Activated CD8-positive, alpha-beta memory T cell treated with anti-CD3 and anti-CD28 coated beads for 24 hours (primary cell): Measurements from ENCODE around the gene LHX1.

ENCODE experiments used
- DNase-seq: peaks from one replicate; pipeline ENCODE4 v3.0.0-alpha.2; 2020

Gene LHX1

DNA sequence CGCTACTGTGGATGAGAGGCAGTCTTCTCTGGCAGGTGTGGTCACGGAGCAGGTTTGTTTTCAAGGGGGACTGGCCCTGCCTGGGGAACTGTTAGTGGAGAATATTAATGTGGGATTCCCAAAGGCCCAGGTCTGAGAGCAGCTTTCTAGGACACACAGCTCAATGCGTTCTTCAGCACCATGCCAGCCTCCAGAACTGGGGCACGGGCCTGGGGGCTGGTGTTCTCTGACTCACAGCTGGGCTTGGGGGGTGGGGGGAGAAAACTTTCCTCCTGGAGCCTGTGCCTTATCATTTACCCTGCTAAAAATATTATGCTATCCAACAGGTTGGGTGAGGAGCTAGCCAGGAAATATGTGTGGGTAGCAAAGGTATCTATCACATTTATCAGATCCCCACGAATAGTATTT, 13.5 kb upstream of the LHX1 start:
- no peak for DNase-seq

GRCh38 chr17:36926226-36926625, 11.0 kb upstream of the LHX1 start:
- no peak for DNase-seq

GRCh38 chr17:36926701-36927100, 10.6 kb upstream of the LHX1 start:
- DNase-seq = no peak

- DNase-seq = no peak
These were observed 8.6 kb upstream of the LHX1 start for GRCh38 chr17:36928471-36929345.

DNA sequence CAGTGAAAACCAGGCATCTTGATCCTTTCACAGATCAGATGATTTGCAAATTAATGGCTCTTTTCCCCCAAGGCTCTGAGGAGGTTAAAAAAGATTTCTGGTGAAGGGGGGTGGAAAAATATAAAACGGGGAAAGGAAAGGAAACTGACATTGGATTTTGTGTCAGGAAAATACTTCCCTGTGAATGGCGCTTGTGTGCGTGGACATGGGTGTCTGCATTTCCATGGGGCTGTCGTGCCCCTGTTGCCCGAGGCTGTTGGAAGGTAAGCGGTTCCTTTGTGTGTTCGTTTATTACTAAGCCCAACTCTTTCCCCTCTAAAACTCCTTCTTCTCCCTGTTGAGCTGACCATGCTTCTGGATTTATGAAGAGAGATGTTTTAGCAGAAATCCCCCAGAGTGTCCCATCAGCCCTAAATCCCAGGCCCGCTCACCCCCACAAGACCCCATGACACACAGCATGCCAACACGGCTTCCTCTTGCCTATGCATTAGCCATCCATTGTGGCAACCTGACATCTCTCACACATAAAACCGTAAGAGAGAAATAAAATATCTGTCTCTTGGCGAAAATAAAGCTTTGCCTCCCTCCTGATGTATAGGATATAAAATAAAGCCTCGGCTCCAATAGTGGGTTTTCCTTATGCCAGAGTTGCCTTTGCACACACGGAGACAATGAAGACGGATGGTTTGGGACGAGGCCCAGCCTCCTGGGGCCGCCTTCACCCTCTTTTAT, 7.3 kb upstream of the LHX1 start:
- DNase-seq = no peak

GRCh38 chr17:36930583-36930900, 6.7 kb upstream of the LHX1 start:
- no peak for DNase-seq

DNA sequence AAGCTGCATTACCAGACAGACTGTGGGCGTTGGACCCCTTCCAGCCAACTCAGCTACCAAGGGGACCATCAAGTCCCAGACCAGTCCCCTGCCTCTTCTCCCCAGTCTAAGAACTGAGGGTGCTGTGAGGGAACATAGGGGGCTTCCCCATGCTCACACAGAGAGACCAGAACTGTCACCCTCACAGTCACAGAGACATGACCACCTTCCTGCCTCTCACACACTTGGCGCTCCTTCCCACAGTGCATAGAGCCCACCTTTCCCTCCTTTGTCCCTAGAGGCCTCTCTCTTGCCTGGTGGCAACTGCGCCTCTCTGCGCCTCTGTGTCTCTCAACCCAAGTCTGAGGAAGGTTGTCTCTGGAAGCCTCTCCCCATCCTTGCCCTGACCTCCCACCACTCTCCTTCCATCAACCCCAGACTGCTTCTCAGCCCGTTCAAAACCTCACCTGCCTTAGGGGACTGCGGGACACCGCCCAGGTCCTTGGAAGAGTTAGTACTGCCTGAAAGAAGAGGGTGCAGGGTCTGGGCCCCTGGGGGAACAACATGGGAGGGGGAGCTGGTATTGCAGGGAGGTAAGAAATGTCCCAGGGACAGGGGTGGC, 6.1 kb upstream of the LHX1 start:
- no peak for DNase-seq

DNA sequence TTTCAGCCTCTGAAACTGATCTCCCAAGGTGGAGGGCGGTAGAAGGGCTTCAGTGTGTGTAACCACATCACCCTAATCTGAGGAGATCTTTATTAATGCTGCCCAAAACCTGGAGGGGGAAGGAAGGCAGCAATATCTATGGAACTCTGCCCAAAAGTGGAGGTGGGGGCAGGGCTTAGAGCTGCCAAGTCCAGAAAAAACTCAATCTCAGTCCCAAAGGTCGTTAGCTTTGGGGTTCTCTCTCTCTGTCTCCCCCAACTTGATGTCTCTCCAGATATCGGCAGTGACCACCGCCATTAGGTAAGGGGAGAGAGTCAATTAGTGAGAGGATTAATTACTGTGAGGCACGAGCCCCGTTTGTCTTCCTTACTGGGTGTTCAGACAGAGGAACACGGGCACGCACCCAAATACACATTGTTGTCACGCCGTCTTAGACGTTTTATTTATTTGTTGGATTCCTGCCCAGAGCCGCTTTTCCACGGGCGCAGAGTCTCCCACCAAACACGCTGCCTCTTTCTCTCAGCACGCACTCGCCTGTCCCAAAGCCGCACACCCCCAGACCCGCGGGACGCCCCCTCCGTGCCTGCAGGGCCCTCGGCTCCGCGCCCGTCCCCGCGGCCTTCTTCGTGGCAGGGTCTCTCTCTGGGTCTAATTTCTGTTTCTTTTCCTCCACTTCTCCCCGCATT, 5.4 kb upstream of the LHX1 start:
- DNase-seq = no peak

- DNase-seq = no peak
These were observed 4.9 kb upstream of the LHX1 start for GRCh38 chr17:36932383-36932693.

GRCh38 chr17:36932694-36933511, 4.4 kb upstream of the LHX1 start:
- peak; percentile 57 for DNase-seq

DNA sequence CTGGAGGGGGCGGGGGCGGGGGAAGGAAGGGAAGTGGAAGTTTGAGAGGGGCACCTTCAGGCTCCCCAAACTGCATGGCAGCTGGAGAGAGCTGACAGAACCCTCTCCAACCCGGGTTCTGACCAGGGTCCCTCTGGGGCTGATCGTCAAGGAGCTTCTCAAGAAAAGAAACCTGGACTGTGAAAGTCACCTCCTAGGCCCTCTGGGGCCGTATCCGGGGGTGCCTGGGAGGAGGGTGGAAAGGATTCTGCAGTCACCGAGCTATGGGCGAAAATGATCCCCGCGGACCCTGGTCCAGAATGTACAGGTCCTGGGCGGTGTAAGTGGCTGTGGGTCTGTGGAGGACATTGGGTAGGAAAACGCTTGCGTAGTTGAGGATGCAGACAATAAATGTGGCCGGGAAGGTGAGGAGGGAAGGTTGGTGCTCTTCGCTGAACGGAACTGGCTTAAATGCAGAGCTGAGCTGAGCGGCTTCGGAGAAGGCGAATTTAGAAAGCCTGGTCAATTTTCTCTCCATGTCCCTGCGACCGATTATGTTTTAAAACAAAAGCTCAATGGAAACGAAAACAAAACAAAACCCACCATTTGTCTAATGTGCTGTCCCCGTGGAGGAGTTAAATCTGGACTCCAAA, 3.6 kb upstream of the LHX1 start:
- DNase-seq = peak; percentile 62

DNA sequence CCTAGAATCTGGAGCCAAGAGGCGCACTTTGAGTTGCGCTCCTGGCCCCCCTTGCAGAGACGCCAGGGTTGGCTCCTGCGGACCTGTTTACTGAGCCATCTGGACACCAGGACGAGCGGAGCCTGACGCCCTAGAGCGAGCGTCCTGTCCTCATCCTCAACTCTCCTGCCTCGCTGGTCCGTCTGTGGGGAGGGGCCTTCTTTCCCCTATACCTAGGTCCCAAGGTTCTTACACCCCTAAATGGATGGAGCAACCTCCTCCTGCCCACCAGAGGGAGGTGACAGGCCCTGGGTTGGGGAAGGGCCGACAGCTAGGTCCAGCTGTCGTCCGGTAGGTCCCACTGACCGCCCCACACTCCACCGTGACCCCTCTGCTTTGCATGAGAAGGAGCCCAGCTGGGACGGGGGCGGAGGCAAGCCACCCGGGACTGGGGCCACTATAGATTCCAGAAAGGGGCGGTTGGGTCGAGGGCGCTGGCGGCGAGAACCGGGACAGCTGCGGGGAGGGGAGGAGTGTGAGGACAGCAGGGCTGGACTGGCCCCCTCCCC, 3.1 kb upstream of the LHX1 start:
- DNase-seq = peak; percentile 59

DNA sequence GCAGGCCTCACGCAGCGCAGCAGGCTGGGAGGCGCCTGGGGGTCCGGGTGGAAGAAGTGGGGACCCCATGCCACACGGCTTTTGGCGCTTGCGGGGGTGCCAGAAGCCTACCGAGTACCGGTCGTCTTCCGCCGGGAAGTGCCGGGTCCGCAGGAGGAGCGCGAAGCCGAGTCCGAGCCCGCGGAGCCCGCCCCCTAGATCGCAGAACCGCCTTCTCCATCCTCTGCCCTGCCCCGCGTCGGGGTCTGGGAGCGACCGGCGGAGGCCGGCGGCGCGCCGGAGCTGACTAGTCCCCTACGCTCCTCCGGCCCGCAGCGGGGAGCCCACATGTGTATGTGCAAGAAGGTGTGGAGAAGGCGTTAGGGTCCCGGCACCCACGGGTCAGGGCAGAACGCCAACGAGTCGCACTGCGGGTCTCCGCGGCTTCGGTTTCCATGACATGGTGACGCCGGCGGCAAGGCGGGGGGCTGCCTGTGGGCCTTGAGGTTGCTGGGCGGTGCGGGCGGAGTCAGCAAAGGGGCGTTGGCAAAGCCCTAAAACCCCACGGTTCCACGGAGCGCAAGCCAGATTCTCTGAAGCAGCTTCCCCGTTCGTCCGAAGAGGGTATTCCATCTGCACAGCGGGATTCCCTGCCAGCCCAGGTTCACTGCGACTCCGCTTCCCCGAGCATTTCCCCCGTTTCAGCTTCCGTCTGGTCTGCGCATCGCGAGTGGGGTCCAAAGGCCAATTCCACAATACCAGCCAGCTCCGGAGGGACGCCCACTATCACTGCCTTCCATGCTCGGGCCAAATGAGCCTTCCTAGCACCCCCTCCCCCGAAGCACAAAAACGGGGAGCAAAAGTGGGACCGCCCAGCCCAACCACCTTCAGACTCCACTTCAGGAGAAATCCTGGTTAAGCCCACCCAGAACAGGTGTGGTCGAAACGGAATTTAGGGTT, 2.3 kb upstream of the LHX1 start:
- DNase-seq = peak; percentile 70

- peak; percentile 62 for DNase-seq
These were observed 1.4 kb upstream of the LHX1 start for GRCh38 chr17:36935671-36936454.

- DNase-seq = peak; percentile 59
These were observed 747 bp upstream of the LHX1 start for GRCh38 chr17:36936455-36937000.

DNA sequence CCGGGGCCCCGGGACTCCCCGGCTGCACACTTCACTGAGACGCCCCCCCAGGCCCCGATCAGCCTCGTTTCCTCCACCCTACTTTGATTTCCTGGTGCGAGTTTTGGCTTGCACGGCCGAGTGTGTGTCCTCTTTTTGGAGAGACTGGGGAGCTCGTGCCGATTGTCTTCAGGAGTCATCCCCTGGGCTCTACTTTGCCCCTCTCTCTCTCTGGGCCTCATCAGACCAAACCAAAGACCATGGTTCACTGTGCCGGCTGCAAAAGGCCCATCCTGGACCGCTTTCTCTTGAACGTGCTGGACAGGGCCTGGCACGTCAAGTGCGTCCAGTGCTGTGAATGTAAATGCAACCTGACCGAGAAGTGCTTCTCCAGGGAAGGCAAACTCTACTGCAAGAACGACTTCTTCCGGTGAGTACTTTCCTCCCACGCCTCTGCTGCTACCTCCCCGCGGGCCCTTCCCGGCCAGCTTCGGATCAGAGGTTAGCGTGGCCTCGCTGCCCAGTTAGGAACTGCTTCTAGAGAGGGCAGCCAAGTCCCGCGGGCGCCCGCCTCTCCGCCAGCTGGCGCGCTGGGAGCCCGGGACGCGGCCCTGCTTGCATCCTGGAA, 787 bp downstream of the LHX1 start:
- peak; percentile 74 for DNase-seq

DNA sequence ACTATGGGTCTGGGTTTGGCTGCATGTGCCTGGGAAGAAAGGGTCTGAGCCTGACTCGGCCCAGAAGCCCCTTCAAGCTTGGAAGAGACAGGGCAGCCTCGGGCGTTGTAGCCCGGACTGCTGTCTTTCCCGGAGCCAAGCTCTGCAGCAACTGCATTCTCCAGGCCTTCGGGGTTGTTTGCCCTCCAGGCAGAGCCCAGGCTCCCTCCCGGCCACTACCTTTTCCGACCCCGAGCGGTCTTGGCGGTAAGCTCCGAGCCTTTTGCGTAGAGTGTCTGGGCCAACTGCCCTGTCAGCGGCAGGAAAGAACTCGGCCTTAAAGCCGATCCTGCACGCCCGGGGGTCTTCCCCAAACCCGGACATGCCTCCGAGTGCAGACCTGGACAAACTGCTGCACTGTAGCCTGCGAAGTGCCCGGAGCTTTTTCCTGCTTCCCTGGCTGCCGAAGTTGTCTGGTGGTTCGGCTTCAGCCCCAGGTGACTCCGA, 1.3 kb downstream of the LHX1 start:
- DNase-seq = peak; percentile 63

DNA sequence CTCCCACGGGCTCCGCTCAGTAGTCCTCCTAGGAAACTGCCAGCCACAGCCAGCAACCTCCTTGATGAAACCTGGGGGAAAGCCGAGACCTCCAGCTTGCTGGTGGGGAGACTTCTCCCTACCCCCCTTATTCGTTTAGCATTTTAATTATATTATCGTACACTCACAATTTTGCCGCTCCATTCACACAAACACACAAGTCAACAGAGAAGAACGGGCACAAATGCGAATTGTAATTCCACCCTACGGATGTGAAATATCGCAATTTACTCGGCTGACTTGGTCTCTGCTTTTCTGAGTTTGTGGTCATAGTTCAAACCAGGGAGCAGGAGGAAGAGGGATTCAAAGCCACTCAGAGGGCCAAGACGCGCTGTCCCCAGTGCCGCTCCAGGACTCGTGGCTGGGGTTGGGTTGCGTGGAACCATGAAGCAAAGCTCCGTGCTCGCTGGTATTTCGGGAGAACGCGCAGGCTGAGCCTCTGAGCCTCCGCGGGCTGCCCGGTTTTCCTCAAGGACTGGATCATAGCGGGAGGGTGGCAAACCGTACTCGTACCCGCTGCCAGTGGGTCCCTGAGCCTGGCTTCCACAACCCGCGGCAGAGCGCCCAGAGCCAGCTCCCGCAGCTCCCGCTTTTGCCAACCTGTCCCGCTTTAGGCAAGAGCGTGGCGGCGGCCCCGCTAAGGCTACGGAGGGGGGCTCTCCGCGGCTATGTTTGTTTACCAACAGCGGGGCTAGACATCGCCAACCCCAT, 2.0 kb downstream of the LHX1 start:
- DNase-seq = peak; percentile 61
